GM19395 (cell line): ENCODE measurements around the gene UBE2G2.
"Not testable (repeated sequence)": the region's sequence is repeated elsewhere in the genome, so short reads cannot be mapped to it uniquely, and the experiment has no call there.

Source experiments
- ATAC-seq: cut with Tn5 transposase; IDR thresholded peaks from one replicate; pipeline ENCODE4 v1.9.1; 2021; ENCODE audit warnings: mild to moderate bottlenecking, moderate library complexity; ENCODE audit not compliant: unreplicated experiment

UBE2G2 gene

DNA sequence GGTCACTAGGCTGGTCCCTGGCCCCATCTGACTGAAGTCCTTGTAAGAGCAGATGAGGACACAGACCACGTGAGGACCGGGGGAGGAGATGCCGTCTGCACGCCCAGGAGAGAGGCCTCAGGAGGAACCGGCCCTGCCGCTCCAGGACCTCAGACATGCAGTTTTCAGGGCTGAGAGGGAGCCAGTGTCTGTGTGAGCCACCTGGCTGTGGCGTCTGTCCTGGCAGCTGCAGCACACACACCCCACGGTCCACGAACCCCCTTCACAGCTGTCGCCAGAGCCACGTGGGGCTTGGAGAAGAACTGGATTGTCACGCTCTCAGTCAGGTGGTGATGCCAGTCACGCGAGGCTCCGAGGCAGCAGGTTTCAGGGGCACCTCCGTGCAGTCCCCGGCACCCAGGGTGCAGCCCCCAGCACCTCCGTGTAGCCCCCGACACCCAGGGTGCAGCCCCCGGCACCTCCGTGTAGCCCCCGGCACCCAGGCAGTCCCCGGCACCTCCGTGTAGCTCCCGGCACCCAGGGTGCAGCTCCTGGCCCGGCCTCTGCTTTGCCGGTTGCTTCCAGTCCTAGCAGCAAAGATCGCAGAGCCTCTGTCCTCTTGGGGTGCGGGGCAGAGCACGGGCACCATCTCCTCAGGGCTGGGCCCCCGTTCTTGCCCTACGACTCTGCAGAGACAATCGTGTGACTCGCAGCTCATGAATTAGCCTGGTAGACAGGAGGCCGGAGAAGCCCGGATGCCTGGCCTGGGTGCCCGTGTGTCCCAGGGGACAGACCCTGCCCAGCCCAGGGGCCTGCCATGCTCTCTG is 35.2 kb upstream of the UBE2G2 start:
- no peak for ATAC-seq

DNA sequence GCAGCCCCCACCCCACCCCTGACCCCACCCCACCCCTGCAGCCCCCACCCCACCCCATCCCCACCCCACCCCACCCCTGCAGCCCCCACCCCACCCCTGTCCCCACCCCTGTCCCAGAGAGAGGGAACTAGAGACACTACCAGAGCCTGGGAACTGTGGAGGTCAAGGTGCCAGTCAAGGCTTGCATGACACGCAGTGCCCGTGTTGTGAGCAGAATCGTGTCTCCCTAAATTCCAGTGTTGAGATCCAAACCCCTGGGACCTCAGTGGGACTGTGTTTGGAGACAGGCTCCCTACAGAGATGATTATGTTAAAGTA is 34.7 kb upstream of the UBE2G2 start:
- no peak for ATAC-seq

DNA sequence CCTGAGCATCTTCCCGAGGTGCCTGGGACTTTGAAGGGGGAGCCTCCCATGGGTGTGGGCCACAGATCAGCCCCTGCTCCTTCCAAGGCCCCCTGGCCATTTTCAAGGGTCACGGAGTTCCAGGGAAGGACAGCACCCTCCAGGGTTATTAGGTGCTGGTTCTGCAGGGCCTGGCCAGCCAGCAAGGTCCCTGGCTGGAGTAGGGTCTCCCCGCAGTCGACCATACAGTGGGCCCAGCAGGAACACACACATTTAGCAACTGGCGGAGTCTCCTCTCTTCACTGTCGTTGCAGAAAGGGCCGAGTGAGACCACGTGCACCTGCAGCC is 34.0 kb upstream of the UBE2G2 start:
- ATAC-seq, result no peak

DNA sequence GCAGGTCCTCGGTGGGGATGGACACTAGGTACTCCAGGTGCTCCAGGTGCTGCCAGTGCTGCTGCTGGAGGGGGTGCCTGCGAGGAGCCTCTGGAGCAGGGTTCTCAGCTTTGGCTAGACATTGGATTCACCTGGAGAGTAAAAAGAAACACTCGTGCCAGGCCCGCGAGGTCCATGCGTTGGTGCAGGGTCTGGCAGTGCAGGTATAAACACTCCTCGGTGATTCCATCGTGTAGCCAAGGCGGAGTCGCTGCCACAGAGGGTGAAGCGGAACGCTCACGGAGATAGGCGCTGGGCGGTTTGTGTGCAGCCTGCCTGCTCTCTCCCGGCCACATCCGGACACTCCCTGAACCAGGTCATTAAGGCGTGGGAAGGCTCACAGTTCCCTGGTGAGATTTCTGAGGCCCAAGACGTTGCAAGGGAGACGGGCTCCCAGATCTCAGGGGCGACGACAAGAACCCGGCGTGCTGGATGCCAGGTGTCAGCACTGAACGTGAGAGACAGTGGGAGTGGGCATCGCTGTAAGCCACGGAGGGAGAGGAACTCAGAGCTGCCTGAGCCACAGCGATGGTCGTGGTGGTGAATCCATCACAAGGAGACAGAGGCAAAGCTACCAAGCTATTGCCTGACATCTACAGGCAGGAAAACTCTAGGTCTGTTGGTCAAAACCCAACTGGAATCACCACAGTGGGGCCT is 33.5 kb upstream of the UBE2G2 start:
- no peak for ATAC-seq

DNA sequence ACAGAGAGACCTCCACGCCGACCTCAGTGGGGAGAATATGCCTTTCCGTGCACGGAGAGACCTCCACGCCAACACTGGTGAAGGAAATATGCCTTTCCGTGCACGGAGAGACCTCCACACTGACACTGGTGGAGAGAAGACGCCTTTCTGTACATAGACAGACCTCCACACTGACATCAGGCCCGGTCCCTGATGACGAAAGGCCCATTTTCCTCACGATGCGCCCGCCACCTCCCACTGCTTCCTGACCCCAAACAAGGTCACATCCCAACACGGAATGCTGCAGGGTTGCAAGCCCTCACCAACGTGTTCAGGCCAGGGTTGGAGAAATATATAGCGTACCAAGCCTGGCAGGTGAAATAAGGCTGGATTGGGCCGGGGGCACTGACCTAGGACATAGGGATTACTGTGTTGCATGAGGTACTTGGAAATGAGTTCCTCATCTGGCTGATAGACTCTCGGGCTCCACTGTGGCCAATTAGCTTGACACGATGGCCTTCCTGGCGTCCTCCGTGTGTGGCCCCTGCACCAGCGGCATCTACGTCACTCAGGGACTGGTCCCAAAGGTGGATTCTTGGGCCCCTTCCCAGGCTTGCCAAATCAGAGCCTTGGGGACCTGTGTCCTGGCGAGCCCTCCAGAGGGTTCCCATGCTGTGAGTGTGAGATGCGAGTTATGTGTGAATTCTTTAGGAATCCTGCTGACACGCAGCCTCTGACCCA is 32.8 kb upstream of the UBE2G2 start:
- no peak for ATAC-seq

DNA sequence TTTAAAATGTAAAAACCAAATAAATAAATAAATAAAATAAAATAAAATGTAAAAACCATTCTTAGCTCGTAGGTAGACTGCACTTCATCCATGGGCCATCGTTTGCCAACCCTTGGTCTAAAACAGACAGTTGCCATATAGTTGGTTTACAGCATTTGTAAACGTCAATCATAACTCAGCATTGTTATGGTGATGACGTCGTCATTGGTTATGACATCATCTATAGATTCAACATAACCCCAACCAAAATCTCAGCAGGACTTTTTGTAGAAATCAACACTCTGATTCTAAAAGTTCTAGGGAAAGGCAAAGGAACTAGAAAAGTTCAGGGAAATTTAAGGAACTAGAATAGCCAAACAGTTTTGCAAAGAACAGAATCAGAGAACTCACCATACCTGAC is 32.0 kb upstream of the UBE2G2 start:
- ATAC-seq, result no peak

DNA sequence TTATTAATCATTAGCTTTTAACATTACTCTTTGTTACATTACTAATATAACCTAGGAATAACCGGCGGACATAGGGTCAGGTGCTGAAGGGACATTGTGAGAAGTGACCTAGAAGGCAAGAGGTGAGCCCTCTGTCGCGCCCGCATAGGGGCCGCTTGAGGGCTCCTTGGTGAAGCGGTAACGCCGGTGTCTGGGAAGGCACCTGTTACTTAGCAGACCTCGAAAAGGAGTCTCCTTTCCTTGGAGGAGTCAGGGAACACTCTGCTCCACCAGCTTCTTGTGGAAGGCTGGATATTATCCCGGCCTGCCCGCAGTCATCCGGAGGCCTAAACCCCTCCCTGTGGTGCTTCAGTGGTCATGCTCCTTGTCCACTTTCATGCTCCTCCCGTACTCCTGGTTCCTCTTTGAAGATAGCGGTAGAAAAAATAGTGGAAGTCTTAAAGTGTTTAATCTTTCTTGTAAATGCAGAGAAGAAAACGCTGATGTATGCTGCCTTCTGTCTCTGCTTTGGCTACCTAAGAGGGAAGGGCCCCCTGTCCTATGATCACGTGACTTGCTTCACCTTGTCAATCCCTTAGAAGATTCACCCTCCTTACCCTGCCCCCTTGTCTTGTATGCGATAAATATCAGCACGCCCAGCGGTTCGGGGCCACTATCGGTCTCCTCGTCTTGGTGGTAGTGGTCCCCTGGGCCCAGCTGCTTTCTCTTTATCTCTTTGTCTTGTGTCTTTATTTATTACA is 31.1 kb upstream of the UBE2G2 start:
- ATAC-seq, result not testable (repeated sequence)

DNA sequence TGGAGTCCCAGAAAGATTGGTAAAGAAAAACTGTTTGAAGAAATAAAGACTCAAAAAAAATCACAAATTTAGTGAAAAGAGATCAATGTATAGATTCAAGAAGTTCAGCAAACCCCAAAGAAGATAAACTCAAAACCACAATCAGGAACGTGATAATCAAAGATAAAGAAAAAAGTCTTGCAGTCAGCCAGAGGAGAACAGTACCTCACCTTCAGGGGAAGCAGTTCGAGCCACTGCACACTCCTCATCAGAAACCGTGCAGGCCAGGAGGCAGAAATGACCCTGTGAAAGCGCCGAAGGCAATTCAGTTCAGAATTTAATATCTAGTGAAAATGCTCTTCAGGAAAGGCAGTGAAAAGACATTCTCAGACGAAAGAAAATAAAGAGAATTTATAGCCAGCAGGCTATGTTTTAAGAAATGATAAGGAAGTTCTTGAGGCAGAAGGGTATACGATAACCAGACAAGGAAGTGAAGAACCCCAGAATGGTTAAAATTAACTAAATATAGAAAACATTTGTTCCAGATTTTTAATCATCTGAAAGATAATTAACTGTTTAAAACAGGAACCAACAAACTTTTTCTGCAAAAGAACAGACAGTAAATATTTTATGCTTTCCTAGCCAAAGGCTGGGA is 29.7 kb upstream of the UBE2G2 start:
- ATAC-seq, result no peak

DNA sequence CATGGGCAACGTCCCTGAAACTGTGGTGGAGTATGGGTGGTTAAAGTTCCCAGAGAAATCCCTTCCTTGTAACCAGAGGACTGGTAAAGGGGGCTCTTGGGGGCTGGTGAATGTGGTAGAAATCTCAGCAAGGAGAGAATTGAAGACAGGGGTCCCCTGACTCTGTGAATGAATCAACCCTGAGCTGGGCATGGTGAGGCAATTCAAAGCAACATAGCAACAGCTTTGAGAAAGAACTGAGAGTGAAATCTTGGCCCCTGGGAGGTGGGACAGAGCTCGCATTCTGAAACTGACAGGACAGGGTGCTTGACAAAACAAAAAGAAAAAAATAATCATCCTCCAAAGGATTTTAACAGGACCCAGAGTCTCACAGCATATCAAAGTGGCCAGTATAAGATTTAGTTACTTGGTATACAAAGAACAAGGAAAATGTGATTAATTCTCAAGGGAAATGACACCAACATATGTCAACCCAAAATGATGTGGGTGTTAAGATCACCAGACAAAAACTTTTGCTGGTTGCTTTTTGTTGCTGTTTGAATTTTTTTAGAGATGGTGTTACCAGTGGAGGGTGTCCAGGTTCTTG is 28.0 kb upstream of the UBE2G2 start:
- ATAC-seq, result no peak

DNA sequence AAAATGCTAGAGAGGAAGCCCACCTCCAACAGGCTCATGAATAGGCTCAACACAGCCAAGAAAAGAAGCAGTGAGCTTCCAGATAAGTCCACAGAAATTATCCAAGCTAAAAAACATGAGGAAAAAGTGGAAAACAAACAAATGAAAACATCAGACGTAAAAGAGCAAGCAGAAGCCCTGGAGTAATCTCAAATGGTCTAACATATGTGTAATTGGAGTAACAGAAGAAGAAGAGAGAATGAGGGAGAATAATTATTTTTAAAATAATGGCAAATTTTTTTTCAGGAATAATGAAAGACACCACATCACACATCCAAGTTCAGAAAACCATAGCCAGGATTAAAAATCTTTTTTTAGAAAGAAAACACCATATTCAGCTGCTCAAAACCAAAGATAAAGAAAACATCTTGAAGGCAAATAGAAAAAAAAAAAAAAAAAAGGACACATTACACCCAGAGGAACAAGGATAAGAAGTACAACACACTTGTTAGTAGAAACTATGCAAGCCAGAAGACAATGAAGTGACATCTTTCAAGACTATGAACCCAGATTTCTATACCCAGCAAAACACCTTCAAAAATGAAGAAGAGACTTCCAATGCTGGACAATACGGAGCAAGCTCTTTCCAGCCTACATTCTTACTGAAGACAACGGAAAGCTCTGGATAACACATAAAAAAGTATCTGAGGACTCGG is 26.9 kb upstream of the UBE2G2 start:
- no peak for ATAC-seq

DNA sequence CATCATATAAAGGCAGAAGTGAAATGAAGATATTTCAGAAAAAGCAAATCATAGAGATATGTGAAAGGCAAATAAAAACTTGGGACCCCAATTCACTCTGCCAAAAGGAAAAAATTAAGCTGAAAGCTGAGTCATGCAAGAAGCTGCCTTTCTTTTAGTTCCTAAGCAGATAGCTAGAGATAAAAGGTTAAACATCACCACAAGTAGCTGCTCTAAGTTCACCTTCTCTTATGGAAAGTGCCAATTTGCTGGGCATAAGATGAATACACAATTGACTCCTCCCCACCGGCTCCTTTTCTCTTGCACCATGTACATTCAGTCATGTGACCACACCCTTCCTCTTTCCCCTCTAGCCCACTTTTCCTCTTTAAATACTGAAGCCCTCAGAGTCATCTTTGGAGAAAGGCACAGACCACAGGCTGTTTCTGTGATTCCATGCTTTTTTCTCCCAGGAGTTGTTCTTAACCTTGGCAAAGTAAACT is 21.6 kb upstream of the UBE2G2 start:
- no peak for ATAC-seq

DNA sequence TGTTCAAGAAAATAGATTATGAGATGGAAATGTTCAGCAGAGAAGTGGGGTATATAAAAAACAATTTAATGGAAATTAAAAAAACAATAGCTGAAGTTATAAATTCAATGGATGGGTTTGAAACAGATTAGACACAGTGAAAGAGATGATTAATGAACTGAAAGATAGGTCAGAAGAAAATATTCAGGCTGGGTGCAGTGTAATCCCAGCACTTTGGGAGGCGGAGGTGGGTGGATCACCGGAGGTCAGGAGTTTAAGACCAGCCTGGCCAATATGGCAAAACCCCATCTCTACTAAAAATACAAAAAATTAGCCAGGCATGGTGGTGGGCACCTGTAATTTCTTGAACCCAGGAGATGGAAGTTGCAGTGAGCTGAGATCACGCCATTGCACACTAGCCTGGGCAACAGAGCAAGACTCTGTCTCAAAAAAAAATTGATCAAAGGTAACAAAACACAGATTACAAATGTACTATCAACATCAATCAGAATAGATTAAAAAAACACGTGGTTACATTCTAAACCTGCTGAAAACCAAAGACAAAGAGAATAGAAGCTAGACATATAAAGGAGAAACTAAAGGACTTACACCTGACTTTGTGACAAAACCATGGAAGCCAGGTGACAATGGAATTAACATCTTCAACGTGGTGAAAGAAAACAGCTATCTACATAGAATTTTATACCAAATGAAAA is 21.0 kb upstream of the UBE2G2 start:
- no peak for ATAC-seq

DNA sequence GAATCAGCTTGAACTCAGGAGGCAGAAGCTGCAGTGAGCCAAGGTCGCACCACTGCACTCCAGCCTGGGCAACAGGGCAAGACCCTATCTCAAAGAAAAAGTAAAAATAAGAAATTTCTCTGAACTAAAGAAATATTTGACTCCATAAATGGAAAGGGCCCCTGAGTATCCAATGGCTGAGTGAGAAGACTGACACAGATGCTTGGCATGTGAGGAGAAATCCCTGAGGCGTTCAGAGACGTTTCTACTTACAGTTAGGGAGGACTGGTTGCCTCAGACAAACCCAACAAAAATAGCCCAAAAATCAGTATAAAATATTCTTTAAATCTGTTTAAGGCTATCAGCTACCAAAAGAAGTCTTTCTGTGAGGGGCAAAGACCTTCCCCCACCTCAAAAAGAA is 19.2 kb upstream of the UBE2G2 start:
- ATAC-seq, result no peak

DNA sequence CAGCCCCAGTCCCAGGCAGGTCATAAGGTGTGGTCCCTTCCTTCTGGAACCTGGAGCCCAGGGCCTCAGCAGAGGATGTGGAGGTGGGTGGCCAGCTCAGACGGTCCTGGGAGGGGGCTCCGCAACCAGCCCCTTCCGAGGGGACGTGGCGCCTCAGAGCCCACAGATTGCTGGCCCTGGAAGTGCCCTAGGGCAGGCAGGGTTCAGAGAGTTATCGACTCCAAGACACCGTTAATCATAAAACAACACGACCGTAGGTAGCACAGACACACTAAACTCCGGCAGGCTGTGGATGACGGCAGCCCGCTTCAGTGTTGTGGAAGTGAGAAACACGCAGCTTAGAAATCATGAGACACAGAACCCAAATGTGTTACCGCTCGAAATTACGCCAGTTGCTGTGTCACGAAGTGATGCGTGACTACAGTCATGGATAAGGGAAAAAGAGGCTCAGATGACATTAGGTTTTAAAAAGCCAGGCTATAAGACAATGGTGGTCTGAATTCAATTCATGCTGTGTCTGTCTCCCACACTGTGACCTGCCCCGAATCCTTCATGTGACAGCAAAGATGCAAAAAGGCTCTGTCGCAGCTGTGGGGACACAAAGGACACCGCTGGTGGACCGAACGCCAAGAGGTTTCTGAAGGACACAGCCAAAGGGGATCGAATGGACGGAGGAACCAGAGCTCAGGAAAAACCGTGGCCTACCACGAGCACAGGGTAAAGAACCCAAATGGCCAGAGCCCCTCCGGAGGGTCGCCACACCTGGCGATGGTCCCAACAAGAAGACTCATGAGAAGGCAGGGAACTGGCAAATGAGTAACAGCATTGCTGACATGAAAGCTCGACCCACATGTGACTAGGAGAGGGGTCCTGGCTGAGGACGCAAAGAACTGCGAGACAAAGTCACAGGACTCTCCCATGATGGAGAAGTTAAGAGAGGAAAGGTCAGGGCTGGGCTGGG is 17.9 kb upstream of the UBE2G2 start:
- ATAC-seq, result no peak

DNA sequence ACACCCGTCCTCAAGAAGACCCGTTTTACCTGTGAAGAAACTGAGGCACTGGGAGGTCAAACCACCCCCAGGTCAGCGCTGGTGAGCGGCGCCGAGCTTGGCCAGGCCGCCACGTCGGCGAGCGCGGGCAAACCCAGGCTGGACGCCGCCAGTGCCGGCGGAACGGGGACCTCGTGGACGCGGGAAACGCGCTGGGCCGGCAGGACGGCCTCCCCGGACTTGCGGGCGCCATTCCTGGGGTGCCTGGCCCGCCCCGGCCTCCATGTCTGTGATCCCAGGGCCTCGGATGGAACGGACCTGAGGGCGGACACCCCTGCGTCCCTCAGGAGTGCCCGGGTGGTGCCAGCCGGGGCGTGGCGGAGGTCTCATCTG is 17.0 kb upstream of the UBE2G2 start:
- ATAC-seq, result no peak

DNA sequence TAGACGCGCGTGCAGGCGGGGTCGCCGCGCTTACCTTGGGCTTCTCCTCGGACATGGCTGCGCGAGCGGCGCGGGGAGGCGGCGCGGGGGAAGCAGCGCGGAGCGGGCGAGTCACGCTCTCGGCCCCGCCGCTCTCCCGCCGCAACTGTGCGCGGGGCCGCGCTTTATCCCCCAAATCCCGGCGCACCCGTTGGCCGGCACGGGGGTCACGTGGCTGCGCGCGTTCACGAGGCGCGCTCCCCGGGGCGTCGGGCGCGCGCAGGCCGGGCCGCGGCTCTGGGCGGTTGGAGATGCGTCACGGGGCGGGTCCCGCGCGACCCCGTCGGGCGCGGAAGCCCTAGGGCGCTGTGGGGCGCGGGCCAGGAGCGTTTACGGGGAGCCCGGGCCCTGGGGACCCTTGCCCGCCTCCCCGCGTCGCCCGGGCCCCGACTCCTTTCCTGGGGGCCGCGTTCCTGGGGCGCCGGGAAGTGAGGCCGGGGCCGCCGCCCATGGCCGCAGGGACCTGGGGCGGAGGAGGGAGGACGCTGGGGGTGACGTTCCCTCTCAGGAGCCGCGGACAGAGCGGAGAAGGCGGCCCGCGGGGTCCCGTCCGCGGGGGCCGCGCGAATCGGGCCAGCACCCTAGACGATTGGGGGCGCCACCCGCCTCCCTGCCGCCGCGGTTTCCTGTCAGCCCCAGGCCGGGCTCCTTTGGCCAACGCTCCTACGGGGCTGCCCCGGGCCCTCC is 16.5 kb upstream of the UBE2G2 start, which contains the start of gene SUMO3:
Gene SUMO3, minus strand, starts transcription at position 149 of the 726 bp plus-strand sequence. Its CDS starts 94 bp downstream, at position 55.
- ATAC-seq, result peak; percentile 55

DNA sequence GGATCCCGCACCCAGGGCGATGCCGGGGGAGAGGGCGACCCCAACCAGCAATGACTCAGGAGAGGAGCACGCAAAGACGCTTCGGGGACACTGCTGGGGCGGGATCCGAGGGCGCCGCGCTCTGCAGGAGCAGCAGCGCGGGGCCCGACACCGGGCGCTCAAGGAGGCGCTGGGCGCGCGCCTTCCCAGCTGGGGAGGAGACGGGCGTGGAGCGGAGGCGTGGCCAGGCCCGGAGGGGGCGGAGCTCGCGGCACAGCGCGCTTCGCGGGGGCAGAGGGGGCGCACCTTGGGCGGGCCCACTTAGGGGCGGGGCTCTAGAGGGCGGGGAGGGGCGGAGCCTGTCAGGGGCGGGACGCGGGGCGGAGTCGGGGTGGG is 15.9 kb upstream of the UBE2G2 start:
- peak; percentile 75 for ATAC-seq
